SK-N-SH treated with all-trans-retinoic acid at 6 μM for 48 hours (cell line): ENCODE results near the gene CHMP6.

Experiments used
- ARNTL ChIP-seq: fragments of 450-650 bp; formaldehyde crosslinking; IDR thresholded peaks from 2 replicates; pipeline ENCODE4 v1.5.0; 2020; ENCODE audit warnings: low read depth, mild to moderate bottlenecking, moderate library complexity, borderline replicate concordance
- GLIS3 ChIP-seq: fragments of 250-450 bp; sonication (Bioruptor Pico); IDR thresholded peaks from 2 replicates; pipeline ENCODE4 v1.5.0; 2020; ENCODE audit warnings: mild to moderate bottlenecking, moderate library complexity
- PATZ1 ChIP-seq: fragments of 250-450 bp; sonication (Bioruptor Pico); IDR thresholded peaks from 2 replicates; pipeline ENCODE4 v1.8.0; 2020; ENCODE audit warnings: mild to moderate bottlenecking, moderate library complexity, borderline replicate concordance
- PPARA ChIP-seq: fragments of 250-450 bp; sonication (Bioruptor Pico); IDR thresholded peaks from 2 replicates; pipeline ENCODE4 v1.5.0; 2020; ENCODE audit warnings: mild to moderate bottlenecking, borderline replicate concordance
- RARB ChIP-seq: fragments of 250-450 bp; sonication (Bioruptor Pico); IDR thresholded peaks from 2 replicates; pipeline ENCODE4 v1.8.0; 2021; ENCODE audit warnings: mild to moderate bottlenecking, moderate library complexity
- SNAI2 ChIP-seq: fragments of 250-450 bp; sonication (Bioruptor Pico); IDR thresholded peaks from 2 replicates; pipeline ENCODE4 v1.5.0; 2020; ENCODE audit warnings: mild to moderate bottlenecking, moderate library complexity
- ZC3H10 ChIP-seq: fragments of 250-450 bp; sonication (Bioruptor Pico); IDR thresholded peaks from 2 replicates; pipeline ENCODE4 v1.5.1; 2021; ENCODE audit warnings: mild to moderate bottlenecking, moderate library complexity
- ZFP30 ChIP-seq: fragments of 450-650 bp; formaldehyde crosslinking; IDR thresholded peaks from 2 replicates; pipeline ENCODE4 v1.5.0; 2022; ENCODE audit warnings: mild to moderate bottlenecking, moderate library complexity
- ZNF8 ChIP-seq: fragments of 450-650 bp; formaldehyde crosslinking; IDR thresholded peaks from 2 replicates; pipeline ENCODE4 v1.5.0; 2020; ENCODE audit warnings: mild to moderate bottlenecking, moderate library complexity

- no peak for TF ChIP-seq PATZ1 (CRISPR knock-in tag)
- TF ChIP-seq ZFP30 (CRISPR knock-in tag), result no peak
- TF ChIP-seq SNAI2 (CRISPR knock-in tag), result no peak
- TF ChIP-seq ZC3H10 (CRISPR knock-in tag), result no peak
- TF ChIP-seq PPARA (CRISPR knock-in tag), result no peak
- no peak for TF ChIP-seq ZNF8 (CRISPR knock-in tag)
- no peak for TF ChIP-seq GLIS3 (CRISPR knock-in tag)
- no peak for TF ChIP-seq RARB
- TF ChIP-seq ARNTL (CRISPR knock-in tag), result no peak
These were observed 55.2 kb downstream of the CHMP6 start for GRCh38 chr17:81046770-81047359.
